Effector memory CD4-positive, alpha-beta T cell (primary cell): ENCODE data around the gene SSC5D.

ENCODE experiments used
- DNase-seq, 3 donors: peaks; one replicate each; pipeline ENCODE4 v3.0.0-alpha.2; 2020
- H3K27ac ChIP-seq: 2 replicates; pipeline ENCODE4 v1.7.0; 2013; ENCODE audit warnings: mild to moderate bottlenecking, low read length, moderate library complexity; ENCODE audit not compliant: insufficient read depth, poor library complexity, severe bottlenecking
- H3K27me3 ChIP-seq: replicated peaks from 2 replicates; pipeline ENCODE4 v1.7.0; 2013; ENCODE audit warnings: mild to moderate bottlenecking, low read length; ENCODE audit not compliant: insufficient read depth, control insufficient read depth, poor library complexity, severe bottlenecking
- H3K36me3 ChIP-seq: 2 replicates; pipeline ENCODE4 v1.7.0; 2013; ENCODE audit warnings: mild to moderate bottlenecking, low read length, moderate library complexity; ENCODE audit not compliant: control insufficient read depth, insufficient read depth
- H3K4me1 ChIP-seq: 2 replicates; pipeline ENCODE4 v1.7.0; 2013; ENCODE audit warnings: low read length, mild to moderate bottlenecking; ENCODE audit not compliant: control insufficient read depth, insufficient read depth, poor library complexity, severe bottlenecking
- H3K4me3 ChIP-seq: 2 replicates; pipeline ENCODE4 v1.7.0; 2013; ENCODE audit warnings: low read length, low read depth, mild to moderate bottlenecking; ENCODE audit not compliant: insufficient read depth, poor library complexity, severe bottlenecking
- H3K9me3 ChIP-seq: 2 replicates; pipeline ENCODE4 v1.7.0; 2013; ENCODE audit warnings: mild to moderate bottlenecking, low read length, moderate library complexity; ENCODE audit not compliant: control insufficient read depth

Gene SSC5D

GRCh38 chr19:55538132-55538531, 49.9 kb downstream of the SSC5D start:
- DNase-seq = no peak
- Histone ChIP-seq H3K36me3 (no peaks in the 10 kb centered on the region), H3K4me3 (no peak overlapping the region), H3K9me3 (no peaks in the 10 kb centered on the region), H3K27me3 (no peaks in the 10 kb centered on the region), H3K4me1 (no peaks in the 10 kb centered on the region), H3K27ac (no peak overlapping the region)

- Histone ChIP-seq H3K4me3 (no peak overlapping the region), H3K27me3 (no peaks in the 10 kb centered on the region), H3K36me3 (no peaks in the 10 kb centered on the region), H3K9me3 (no peaks in the 10 kb centered on the region), H3K27ac (no peak overlapping the region), H3K4me1 (no peaks in the 10 kb centered on the region)
- DNase-seq = no peak
These were observed 51.1 kb downstream of the SSC5D start for GRCh38 chr19:55539090-55539984.

- DNase-seq = no peak
- Histone ChIP-seq H3K4me1 (no peaks in the 10 kb centered on the region), H3K27ac (no peak overlapping the region), H3K36me3 (no peaks in the 10 kb centered on the region), H3K27me3 (no peaks in the 10 kb centered on the region), H3K4me3 (no peak overlapping the region), H3K9me3 (no peaks in the 10 kb centered on the region)
These were observed 52.4 kb downstream of the SSC5D start for GRCh38 chr19:55540619-55541018.

GRCh38 chr19:55541091-55541490, 52.9 kb downstream of the SSC5D start:
- DNase-seq = no peak
- H3K4me1 ChIP-seq = no peaks in the 10 kb centered on the region
- no peaks in the 10 kb centered on the region for H3K9me3 ChIP-seq
- no peaks in the 10 kb centered on the region for H3K27me3 ChIP-seq
- no peak overlapping the region for H3K27ac ChIP-seq
- H3K4me3 ChIP-seq = no peak overlapping the region
- H3K36me3 ChIP-seq = no peaks in the 10 kb centered on the region

- H3K27me3 ChIP-seq = no peaks in the 10 kb centered on the region
- no peak overlapping the region for H3K27ac ChIP-seq
- H3K36me3 ChIP-seq = no peaks in the 10 kb centered on the region
- H3K9me3 ChIP-seq = no peaks in the 10 kb centered on the region
- H3K4me1 ChIP-seq = no peaks in the 10 kb centered on the region
- H3K4me3 ChIP-seq = no peak overlapping the region
- no peak for DNase-seq
These were observed 54.1 kb downstream of the SSC5D start for GRCh38 chr19:55542292-55542855.

- Histone ChIP-seq H3K27me3 (no peaks in the 10 kb centered on the region), H3K4me1 (no peaks in the 10 kb centered on the region), H3K4me3 (no peak overlapping the region), H3K36me3 (no peaks in the 10 kb centered on the region), H3K9me3 (no peaks in the 10 kb centered on the region), H3K27ac (no peak overlapping the region)
- DNase-seq = no peak
These were observed 55.3 kb downstream of the SSC5D start for GRCh38 chr19:55543567-55543966.

- no peak overlapping the region for H3K27ac ChIP-seq
- H3K27me3 ChIP-seq = no peaks in the 10 kb centered on the region
- DNase-seq = no peak
- H3K36me3 ChIP-seq = no peaks in the 10 kb centered on the region
- H3K4me3 ChIP-seq = no peak overlapping the region
- no peaks in the 10 kb centered on the region for H3K9me3 ChIP-seq
- no peaks in the 10 kb centered on the region for H3K4me1 ChIP-seq
These were observed 55.8 kb downstream of the SSC5D start for GRCh38 chr19:55544014-55544413.

GRCh38 chr19:55544776-55545439, 56.7 kb downstream of the SSC5D start:
- H3K27me3 ChIP-seq = no peaks in the 10 kb centered on the region
- no peaks in the 10 kb centered on the region for H3K4me1 ChIP-seq
- no peaks in the 10 kb centered on the region for H3K9me3 ChIP-seq
- no peak overlapping the region for H3K27ac ChIP-seq
- H3K36me3 ChIP-seq = no peaks in the 10 kb centered on the region
- no peak overlapping the region for H3K4me3 ChIP-seq
- no peak for DNase-seq

- H3K4me3 ChIP-seq = no peak within 1 kb of the TSS
- H3K27me3 ChIP-seq = no peaks in the 10 kb centered on the region
- H3K4me1 ChIP-seq = no peaks in the 10 kb centered on the region
- no peak within 1 kb of the TSS for H3K27ac ChIP-seq
- H3K9me3 ChIP-seq = no peaks in the 10 kb centered on the region
- DNase-seq = no peak
- no peaks in the 10 kb centered on the region for H3K36me3 ChIP-seq
These were observed 57.2 kb downstream of the SSC5D start, which contains the start of gene SBK3 for GRCh38 chr19:55545443-55545842. Gene SBK3, minus strand, starts transcription at chr19:55545543. Its CDS starts 0 bp downstream, at chr19:55545543.

- DNase-seq = no peak
- Histone ChIP-seq H3K4me1 (no peaks in the 10 kb centered on the region), H3K4me3 (no peak overlapping the region), H3K9me3 (no peaks in the 10 kb centered on the region), H3K36me3 (no peaks in the 10 kb centered on the region), H3K27me3 (no peaks in the 10 kb centered on the region), H3K27ac (no peak overlapping the region)
These were observed 57.8 kb downstream of the SSC5D start for GRCh38 chr19:55546011-55546410.
